NB4 (cell line): ENCODE data around the gene FAM200C.

Experiments
- POLR2A ChIP-seq: IDR thresholded peaks from 2 replicates; pipeline ENCODE4 v1.6.1; 2011; ENCODE audit warnings: mild to moderate bottlenecking; ENCODE audit not compliant: insufficient read length; ENCODE audit errors: extremely low read depth
- TF ChIP-seq, protein P1 (sequence below): IDR thresholded peaks from one replicate; pipeline ENCODE4 v1.5.1; 2012; ENCODE audit warnings: low read depth, low read length

DNA sequence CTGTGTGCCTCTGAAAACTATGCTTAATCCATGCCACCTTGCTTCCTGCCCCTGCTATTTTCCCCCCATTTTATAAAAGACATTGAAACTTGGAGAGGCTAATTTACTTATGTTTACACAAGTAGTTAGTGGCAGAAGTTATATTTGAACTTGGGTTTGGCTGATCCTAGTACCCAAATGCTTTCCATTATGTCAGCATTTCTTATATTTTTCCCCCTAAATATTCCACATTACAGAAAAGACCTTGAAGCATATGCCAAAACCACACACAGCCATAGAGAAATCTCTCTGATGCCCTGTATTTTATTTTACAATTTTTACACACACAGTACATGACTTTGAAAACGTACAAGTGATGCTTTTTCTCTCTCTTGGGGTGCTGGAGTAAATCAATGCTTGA, 40.6 kb downstream of the FAM200C start:
- TF ChIP-seq, protein P1, sequence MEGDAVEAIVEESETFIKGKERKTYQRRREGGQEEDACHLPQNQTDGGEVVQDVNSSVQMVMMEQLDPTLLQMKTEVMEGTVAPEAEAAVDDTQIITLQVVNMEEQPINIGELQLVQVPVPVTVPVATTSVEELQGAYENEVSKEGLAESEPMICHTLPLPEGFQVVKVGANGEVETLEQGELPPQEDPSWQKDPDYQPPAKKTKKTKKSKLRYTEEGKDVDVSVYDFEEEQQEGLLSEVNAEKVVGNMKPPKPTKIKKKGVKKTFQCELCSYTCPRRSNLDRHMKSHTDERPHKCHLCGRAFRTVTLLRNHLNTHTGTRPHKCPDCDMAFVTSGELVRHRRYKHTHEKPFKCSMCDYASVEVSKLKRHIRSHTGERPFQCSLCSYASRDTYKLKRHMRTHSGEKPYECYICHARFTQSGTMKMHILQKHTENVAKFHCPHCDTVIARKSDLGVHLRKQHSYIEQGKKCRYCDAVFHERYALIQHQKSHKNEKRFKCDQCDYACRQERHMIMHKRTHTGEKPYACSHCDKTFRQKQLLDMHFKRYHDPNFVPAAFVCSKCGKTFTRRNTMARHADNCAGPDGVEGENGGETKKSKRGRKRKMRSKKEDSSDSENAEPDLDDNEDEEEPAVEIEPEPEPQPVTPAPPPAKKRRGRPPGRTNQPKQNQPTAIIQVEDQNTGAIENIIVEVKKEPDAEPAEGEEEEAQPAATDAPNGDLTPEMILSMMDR = no peak
- TF ChIP-seq POLR2A = no peak
